ENCODE measurements around the gene TXK.

TXK gene

GRCh38 chr4:48081196-48081595 lies 52.9 kb downstream of the TXK start:
- TF ChIP-seq CTCF (IDR thresholded peaks at IDR 0.05; ENCODE audit: low read depth, low read length) = no peak
- no peak for DNase-seq
- no peaks in the 10 kb centered on the region for H3K4me1 ChIP-seq

GRCh38 chr4:48079972-48080391 lies 54.1 kb downstream of the TXK start:
- Histone ChIP-seq H3K4me3 (ENCODE audit: low read depth, low read length) (no peak overlapping the region), H3K27me3 (no peaks in the 10 kb centered on the region; the same call in 1 of the 2 replicates), H3K9me3 (no peaks in the 10 kb centered on the region), H3K4me1 (no peaks in the 10 kb centered on the region), H3K36me3 (no peaks in the 10 kb centered on the region)
- no peak for DNase-seq
- TF ChIP-seq CTCF (IDR thresholded peaks at IDR 0.05; ENCODE audit: low read depth, low read length) = no peak

More at GRCh38 chr4:48081196-48081595, 52.9 kb downstream of the TXK start:
- Histone ChIP-seq H3K36me3 (no peaks in the 10 kb centered on the region), H3K9me3 (no peaks in the 10 kb centered on the region), H3K4me3 (ENCODE audit: low read depth, low read length) (no peak overlapping the region), H3K27me3 (no peaks in the 10 kb centered on the region; the same call in 1 of the 2 replicates)

GRCh38 chr4:48078862-48079655 lies 55.0 kb downstream of the TXK start:
- H3K4me1 ChIP-seq = no peaks in the 10 kb centered on the region
- H3K27me3 ChIP-seq = peaks cover 3% of the 10 kb centered on the region
- H3K4me3 ChIP-seq (ENCODE audit: low read depth, low read length) = no peak overlapping the region
- DNase-seq = no peak
- H3K9me3 ChIP-seq = no peaks in the 10 kb centered on the region
- TF ChIP-seq CTCF (IDR thresholded peaks at IDR 0.05; ENCODE audit: low read depth, low read length) = no peak
- H3K36me3 ChIP-seq = no peaks in the 10 kb centered on the region

GRCh38 chr4:48078425-48078824 lies 55.6 kb downstream of the TXK start:
- Histone ChIP-seq H3K36me3 (no peaks in the 10 kb centered on the region), H3K9me3 (no peaks in the 10 kb centered on the region), H3K4me3 (ENCODE audit: low read depth, low read length) (no peak overlapping the region), H3K27me3 (peaks cover 4% of the 10 kb centered on the region), H3K4me1 (no peaks in the 10 kb centered on the region)
- DNase-seq = no peak
- TF ChIP-seq CTCF (IDR thresholded peaks at IDR 0.05; ENCODE audit: low read depth, low read length) = no peak

- Histone ChIP-seq H3K36me3 (no peaks in the 10 kb centered on the region), H3K4me3 (ENCODE audit: low read depth, low read length) (no peak overlapping the region), H3K9me3 (no peaks in the 10 kb centered on the region), H3K4me1 (no peaks in the 10 kb centered on the region), H3K27me3 (peaks cover 4% of the 10 kb centered on the region)
- DNase-seq = no peak
- TF ChIP-seq CTCF (IDR thresholded peaks at IDR 0.05; ENCODE audit: low read depth, low read length) = no peak
These were observed 59.4 kb downstream of the TXK start for GRCh38 chr4:48074657-48075056.

GRCh38 chr4:48073567-48074103 lies 60.4 kb downstream of the TXK start:
- H3K27me3 ChIP-seq = peaks cover 4% of the 10 kb centered on the region
- no peak for TF ChIP-seq CTCF (IDR thresholded peaks at IDR 0.05; ENCODE audit: low read depth, low read length)
- no peaks in the 10 kb centered on the region for H3K36me3 ChIP-seq
- no peaks in the 10 kb centered on the region for H3K9me3 ChIP-seq
- no peak for DNase-seq
- no peaks in the 10 kb centered on the region for H3K4me1 ChIP-seq
- no peak overlapping the region for H3K4me3 ChIP-seq (ENCODE audit: low read depth, low read length)
